Measurements from ENCODE around the gene STK40.

STK40 gene

DNA sequence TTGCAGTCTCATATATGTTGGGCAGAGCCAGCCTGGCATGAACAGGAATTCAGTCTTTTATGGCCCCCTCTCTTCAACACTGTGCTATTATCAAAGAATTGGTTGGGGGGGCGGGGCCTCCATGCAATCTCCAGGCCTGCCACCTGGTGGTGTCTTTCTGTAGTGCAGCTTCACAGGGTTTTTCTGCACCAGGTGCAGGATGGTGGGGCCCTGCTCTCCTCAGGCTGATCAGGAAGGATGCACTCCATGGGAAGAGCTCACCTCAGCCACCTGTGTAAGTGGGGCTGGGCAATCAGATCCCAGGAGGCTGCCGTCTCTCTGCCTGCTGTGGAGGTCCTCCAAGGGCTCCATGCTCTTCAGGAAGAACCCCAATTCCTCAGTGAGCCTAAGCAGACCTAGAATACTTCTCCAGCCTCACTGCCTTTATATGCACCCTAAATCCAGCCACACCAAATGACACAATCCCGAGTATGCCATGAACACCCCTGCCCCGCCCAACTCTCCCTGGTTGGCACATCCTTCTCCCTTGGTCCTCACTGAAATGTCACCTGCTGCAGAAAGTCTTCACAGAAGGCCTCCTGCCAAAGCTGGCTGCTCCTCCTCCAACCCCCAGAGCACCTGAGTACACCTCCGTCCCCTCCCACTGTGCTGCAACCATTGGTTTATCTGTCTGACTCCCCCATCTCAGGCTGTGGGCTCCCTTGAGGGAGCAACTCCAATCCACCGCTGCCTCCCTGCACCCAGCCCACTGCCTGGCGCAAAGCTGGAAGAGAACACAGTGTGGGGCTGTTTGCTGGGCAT, 16.5 kb downstream of the STK40 start:
- DNase-seq: peak; percentile 56

GRCh38 chr1:36367798-36368197, 17.9 kb downstream of the STK40 start:
- DNase-seq: peak; percentile 90

- DNase-seq: no peak
Observed at GRCh38 chr1:36367066-36367465, 18.7 kb downstream of the STK40 start.

- no peak for DNase-seq
Observed at GRCh38 chr1:36366091-36366661, 19.5 kb downstream of the STK40 start.

- no peak for DNase-seq
Observed at GRCh38 chr1:36365381-36365780, 20.3 kb downstream of the STK40 start.

DNA sequence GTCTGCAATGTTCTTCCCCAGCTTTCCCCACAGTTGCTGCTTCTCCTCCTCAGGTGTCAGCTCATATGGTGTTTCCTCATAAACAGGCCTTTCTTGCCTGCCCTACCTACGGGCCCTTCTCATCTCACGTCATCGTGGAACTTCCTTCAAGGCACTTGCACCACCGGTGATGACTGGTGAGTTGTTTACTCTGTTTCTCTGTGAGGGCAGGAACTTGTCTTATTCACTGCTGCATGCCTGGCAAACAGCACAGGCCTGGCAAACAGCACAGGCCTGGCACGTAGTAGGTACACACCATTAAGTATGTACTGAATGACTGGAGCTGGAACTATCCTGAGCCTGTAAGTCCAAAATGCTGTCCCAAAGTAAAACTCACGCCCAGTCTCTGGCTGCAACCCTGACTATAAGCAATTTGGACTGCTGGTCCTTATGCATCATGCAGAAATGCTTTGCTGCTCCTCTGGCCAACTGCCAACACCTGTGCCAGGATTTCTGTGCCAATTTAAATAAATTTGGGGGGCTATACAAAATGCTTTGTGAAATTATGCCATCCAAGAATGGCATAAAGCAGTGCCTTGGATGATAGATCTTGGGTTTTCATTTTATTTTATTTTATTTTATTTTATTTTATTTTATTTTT, 25.7 kb downstream of the STK40 start:
- peak; percentile 39 for DNase-seq

DNA sequence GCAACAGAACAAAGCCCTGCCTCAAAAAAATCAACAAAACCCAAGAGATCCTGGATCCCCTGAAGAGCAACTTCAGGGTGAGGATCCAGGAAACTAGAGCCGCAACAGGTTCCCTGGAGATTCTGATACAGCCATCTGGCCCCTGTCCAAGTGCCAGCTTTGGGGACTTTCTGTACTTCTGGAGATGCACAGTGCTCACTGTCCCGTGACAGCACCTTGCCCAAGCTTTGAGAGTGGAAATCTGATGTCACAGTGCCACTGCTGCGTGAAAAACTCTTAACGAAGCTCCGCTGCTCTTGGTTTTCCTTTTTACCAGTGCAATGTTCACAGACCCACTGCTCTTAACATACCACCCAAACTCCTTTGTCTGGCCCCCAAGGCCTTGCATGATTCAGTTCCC, 26.3 kb downstream of the STK40 start:
- DNase-seq: peak; percentile 46

DNA sequence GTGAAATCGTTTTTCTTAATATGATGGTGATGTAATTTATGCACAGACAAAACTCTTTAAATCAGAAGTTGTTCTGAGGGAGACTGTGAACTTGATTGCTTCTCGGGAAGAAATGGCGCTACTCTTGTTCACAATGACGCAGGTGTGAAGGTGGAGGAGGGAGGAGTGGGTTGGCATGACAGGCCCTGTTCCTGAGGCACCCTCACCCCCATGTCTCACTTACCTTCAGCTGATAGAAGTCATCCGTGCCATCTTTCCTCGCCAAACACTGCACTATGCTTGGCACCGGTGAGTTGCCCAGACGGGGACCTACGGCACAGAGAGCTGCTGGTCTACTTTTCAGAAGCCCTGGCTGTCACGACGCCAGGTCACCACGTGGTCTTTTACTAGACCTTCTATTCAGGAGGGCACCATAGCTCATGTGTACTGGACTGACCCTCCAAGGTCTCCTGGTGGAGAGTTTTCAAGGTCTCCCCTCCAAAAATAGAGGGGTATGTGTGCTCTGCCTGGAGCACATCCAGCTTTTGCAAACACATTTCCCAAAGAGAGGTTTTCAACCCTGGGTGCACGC, 27.1 kb downstream of the STK40 start:
- DNase-seq: no peak

- DNase-seq: no peak
Observed at GRCh38 chr1:36355811-36356210, 29.9 kb downstream of the STK40 start.

GRCh38 chr1:36354486-36354885, 31.2 kb downstream of the STK40 start:
- DNase-seq: no peak

GRCh38 chr1:36352910-36353878, 32.5 kb downstream of the STK40 start:
- no peak for DNase-seq

- DNase-seq: no peak
Observed at GRCh38 chr1:36352125-36352909, 33.4 kb downstream of the STK40 start.

GRCh38 chr1:36351227-36351977, 34.3 kb downstream of the STK40 start:
- DNase-seq: peak; percentile 82

DNA sequence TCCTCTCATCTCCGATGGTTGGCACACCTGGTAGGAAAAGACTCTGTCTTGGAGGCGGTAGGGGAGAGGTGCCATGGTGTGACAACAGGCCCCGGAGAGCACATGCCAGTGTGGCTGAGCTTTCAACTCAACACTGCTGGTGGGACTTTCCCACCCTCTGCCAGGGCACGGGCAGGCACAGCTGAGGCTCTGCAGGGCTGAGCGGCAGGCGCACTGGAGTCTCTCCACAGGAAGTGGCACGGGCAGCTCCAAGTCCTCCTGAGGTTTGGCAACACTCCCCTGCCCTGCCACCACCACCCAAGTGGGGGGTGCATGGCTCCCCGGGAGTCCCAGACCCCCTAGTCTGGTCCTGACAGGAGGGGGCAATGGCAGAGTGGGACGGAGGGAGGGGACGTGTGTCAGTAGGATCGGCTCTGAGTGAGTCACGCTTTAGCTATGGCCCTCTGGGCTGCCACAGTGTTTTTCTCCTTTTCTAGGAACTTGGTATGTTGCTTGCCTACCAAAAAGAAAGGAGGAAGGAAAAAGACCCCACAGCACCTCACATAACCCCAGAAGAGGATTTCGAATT, 35.0 kb downstream of the STK40 start:
- DNase-seq: no peak

GRCh38 chr1:36349839-36350238, 35.9 kb downstream of the STK40 start:
- no peak for DNase-seq

GRCh38 chr1:36349241-36349671, 36.5 kb downstream of the STK40 start:
- no peak for DNase-seq

DNA sequence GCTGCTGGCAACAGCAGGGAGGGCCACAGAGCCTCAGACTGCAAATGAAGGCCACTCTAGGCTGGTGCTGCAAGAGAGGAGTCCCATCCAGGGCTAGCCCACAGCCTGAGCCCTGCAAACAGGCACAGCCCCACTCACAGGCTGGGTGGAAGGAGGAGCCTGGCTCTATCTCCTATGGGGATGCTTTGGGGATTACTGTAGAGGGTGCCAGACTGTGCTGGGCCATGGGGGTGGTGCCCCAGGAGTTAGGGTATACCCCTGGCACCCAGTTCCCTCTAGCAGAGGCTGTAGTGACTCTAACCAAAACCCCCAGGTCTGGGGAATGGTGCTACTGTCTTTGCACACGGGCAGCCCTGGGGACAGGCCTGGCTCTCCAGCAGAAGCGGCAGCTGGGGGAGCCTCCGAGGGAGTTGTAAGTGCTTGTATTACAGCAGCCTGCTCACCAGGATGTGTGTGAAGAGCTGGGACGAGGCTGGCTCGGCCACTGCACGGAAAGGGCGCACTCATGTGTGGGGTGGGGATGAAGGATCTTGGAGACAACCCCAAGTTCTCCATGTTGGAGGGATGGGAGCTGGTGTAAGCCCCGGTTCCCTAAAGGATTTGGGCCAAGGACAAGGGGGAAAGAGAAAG, 38.9 kb downstream of the STK40 start:
- no peak for DNase-seq

- DNase-seq: no peak
Observed at GRCh38 chr1:36345353-36345752, 40.4 kb downstream of the STK40 start.

- no peak for DNase-seq
Observed at GRCh38 chr1:36344395-36344680, 41.4 kb downstream of the STK40 start.

DNA sequence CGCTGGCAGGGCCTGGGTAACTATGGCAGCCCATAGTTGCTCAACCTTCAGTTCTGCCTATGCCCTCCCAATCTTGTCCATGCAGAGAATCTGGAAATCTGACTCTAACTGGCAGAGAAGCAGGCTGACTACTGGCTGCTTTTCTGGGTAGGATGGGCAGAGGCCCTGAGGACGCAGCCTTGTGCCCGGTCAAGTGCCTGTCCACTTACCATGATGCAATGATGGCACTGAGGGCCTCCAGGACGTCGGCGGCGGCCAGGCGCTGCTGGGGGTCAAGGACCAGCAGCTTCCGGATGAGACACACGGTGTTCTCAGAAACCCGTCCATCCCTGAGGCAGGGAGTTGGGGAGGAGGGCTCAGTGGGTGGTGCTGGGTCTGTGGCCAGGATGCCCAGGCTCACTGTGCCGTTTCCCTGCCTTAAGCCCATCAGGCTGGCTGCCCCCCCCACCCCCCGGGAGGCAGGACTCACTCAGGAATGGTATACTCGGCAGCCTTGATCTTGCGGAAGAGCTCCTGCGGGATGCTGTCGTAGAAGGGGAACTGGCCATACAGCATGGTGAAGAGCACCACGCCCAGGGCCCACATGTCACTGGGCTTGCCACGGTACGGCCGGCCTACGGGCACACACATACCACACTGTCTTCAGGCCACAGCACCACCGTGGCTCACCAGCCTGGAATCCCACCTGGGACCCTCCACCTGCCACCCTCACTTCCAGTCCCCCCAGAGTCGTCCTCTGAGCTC, 41.9 kb downstream of the STK40 start:
- no peak for DNase-seq
